Fibroblast of lung (primary cell): Measurements from ENCODE around the gene ALDH1L1. TPM values are rescaled to one million over a fixed set of nuclear protein-coding genes. Genes with fewer than 3 reads are reported as not detected.

Source experiments
- DNase-seq, 2 donors: peaks; one replicate each; pipeline versions ENCODE4 v3.0.0 to v3.0.0-alpha.2; 2010; ENCODE audit warnings: low read depth in 2 of 2
- H2AFZ ChIP-seq: 2 replicates; pipeline ENCODE4 v1.5.1; 2012; ENCODE audit warnings: low read length, control low read depth, inconsistent platforms
- H3K27ac ChIP-seq: 2 replicates; pipeline ENCODE4 v1.5.1; 2011; ENCODE audit warnings: low read length, control low read depth; ENCODE audit not compliant: insufficient read depth
- H3K27me3 ChIP-seq: 2 replicates; pipeline ENCODE4 v1.5.1; 2011; ENCODE audit warnings: mild to moderate bottlenecking, low read length; ENCODE audit not compliant: control insufficient read depth, insufficient read depth
- H3K36me3 ChIP-seq: 2 replicates; pipeline ENCODE4 v1.5.1; 2011; ENCODE audit warnings: low read length; ENCODE audit not compliant: control insufficient read depth, insufficient read depth
- H3K4me1 ChIP-seq: 2 replicates; pipeline ENCODE4 v1.5.1; 2011; ENCODE audit warnings: low read length; ENCODE audit not compliant: control insufficient read depth, insufficient read depth; ENCODE audit errors: extremely low read depth
- H3K4me2 ChIP-seq: 2 replicates; pipeline ENCODE4 v1.5.1; 2011; ENCODE audit warnings: low read length, control low read depth; ENCODE audit not compliant: insufficient read depth; ENCODE audit errors: extremely low read depth
- H3K4me3 ChIP-seq, 4 experiments: fragments of 200-600 bp in 1 of 4; sonication (generic) in 1 of 4; replicated peaks in 1 of 4; 2 replicates each; pipeline ENCODE4 v1.5.1; 2011 to 2016; ENCODE audit warnings: low read length in 4 of 4, low read depth in 3 of 4, mild to moderate bottlenecking in 3 of 4, control low read depth in 2 of 4, inconsistent platforms in 1 of 4, mixed read lengths in 1 of 4; ENCODE audit not compliant: insufficient read depth in 1 of 4; ENCODE audit errors: control extremely low read depth in 1 of 4
- H3K79me2 ChIP-seq: 2 replicates; pipeline ENCODE4 v1.5.1; 2012; ENCODE audit warnings: mild to moderate bottlenecking, low read length, inconsistent platforms; ENCODE audit not compliant: control insufficient read depth, insufficient read depth
- H3K9ac ChIP-seq: 2 replicates; pipeline ENCODE4 v1.5.1; 2011; ENCODE audit warnings: mild to moderate bottlenecking, low read length, control low read depth; ENCODE audit not compliant: insufficient read depth
- H3K9me3 ChIP-seq: 2 replicates; pipeline ENCODE4 v1.5.1; 2012; ENCODE audit warnings: low read depth, low read length; ENCODE audit not compliant: control insufficient read depth, insufficient read depth
- H4K20me1 ChIP-seq: 2 replicates; pipeline ENCODE4 v1.5.1; 2011; ENCODE audit warnings: low read length; ENCODE audit not compliant: control insufficient read depth, insufficient read depth; ENCODE audit errors: extremely low read depth
- CTCF ChIP-seq, 2 donors: IDR thresholded peaks in 1 of 2; conservative IDR thresholded peaks in 1 of 2; 1 replicate in 1 of 2; 2 replicates in 1 of 2; pipeline ENCODE4 v1.5.1; 2011 to 2012; ENCODE audit warnings: low read length in 2 of 2, control low read depth in 1 of 2, inconsistent platforms in 1 of 2, low read depth in 1 of 2, mild to moderate bottlenecking in 1 of 2
- EZH2 ChIP-seq: IDR thresholded peaks from 2 replicates; pipeline ENCODE4 v1.5.1; 2012; ENCODE audit warnings: low read length, control low read depth, mild to moderate bottlenecking; ENCODE audit errors: missing control alignments
- polyA plus RNA-seq, 2 donors: library from polyadenylated mRNA; depleted of rRNA in 1 of 2; stranded (reverse) in 1 of 2; unstranded in 1 of 2; fragments of >200 nt; gene quantifications; 2 replicates each; pipeline ENCODE4 v1.2.1, GENCODE V29; 2011 to 2012; ENCODE audit warnings: missing spikeins in 1 of 2
- total RNA-seq: library from RNA; depleted of rRNA; stranded (reverse); fragments of >200 nt; gene quantifications from 2 replicates; pipeline ENCODE4 v1.2.1, GENCODE V29; 2014

ALDH1L1 gene
- total and polyA plus RNA-seq, 2 donors (not counting 1 experiment from before 2014, with no cell fraction given), result not detected

GRCh38 chr3:126155280-126155640 is 25.1 kb downstream of the ALDH1L1 start:
- no peak for TF ChIP-seq EZH2
- TF ChIP-seq CTCF (conservative IDR thresholded peaks at IDR 0.05 in 1 of 2, IDR thresholded peaks at IDR 0.05 in 1 of 2; ENCODE audit: low read depth in 1 of 2, low read length in 2 of 2), result no peak
- Histone ChIP-seq H3K9me3 (no peaks in the 10 kb centered on the region), H3K36me3 (no peaks in the 10 kb centered on the region), H4K20me1 (no peaks in the 10 kb centered on the region), H3K4me2 (no peak overlapping the region), H3K27me3 (peaks cover 3% of the 10 kb centered on the region), H3K79me2 (no peaks in the 10 kb centered on the region), H2AFZ (no peak overlapping the region), H3K9ac (no peak overlapping the region), H3K4me1 (no peaks in the 10 kb centered on the region), H3K4me3 (no peak overlapping the region), H3K27ac (no peak overlapping the region)
- DNase-seq, result no peak

GRCh38 chr3:126154391-126155279 is 25.8 kb downstream of the ALDH1L1 start:
- H4K20me1 ChIP-seq, result no peaks in the 10 kb centered on the region
- H3K79me2 ChIP-seq, result no peaks in the 10 kb centered on the region
- DNase-seq, result no peak
- H3K27me3 ChIP-seq, result peaks cover 3% of the 10 kb centered on the region
- H2AFZ ChIP-seq, result no peak overlapping the region
- H3K9ac ChIP-seq, result no peak overlapping the region
- no peak overlapping the region for H3K4me3 ChIP-seq
- TF ChIP-seq EZH2 (no peak), CTCF (conservative IDR thresholded peaks at IDR 0.05 in 1 of 2, IDR thresholded peaks at IDR 0.05 in 1 of 2; ENCODE audit: low read depth in 1 of 2, low read length in 2 of 2) (no peak)
- H3K27ac ChIP-seq, result no peak overlapping the region
- no peak overlapping the region for H3K4me2 ChIP-seq
- no peaks in the 10 kb centered on the region for H3K9me3 ChIP-seq
- no peaks in the 10 kb centered on the region for H3K36me3 ChIP-seq
- H3K4me1 ChIP-seq, result no peaks in the 10 kb centered on the region

GRCh38 chr3:126153695-126154360 is 26.6 kb downstream of the ALDH1L1 start:
- Histone ChIP-seq H3K4me1 (no peaks in the 10 kb centered on the region), H2AFZ (no peak overlapping the region)
- no peak for DNase-seq

More at GRCh38 chr3:126153695-126154360, 26.6 kb downstream of the ALDH1L1 start:
- Histone ChIP-seq H3K4me2 (no peak overlapping the region), H3K36me3 (no peaks in the 10 kb centered on the region), H3K27ac (no peak overlapping the region), H3K9me3 (no peaks in the 10 kb centered on the region), H3K4me3 (no peak overlapping the region), H3K27me3 (peaks cover 3% of the 10 kb centered on the region), H3K79me2 (no peaks in the 10 kb centered on the region), H3K9ac (no peak overlapping the region), H4K20me1 (no peaks in the 10 kb centered on the region)
- TF ChIP-seq EZH2 (no peak), CTCF (conservative IDR thresholded peaks at IDR 0.05 in 1 of 2, IDR thresholded peaks at IDR 0.05 in 1 of 2; ENCODE audit: low read depth in 1 of 2, low read length in 2 of 2) (no peak)
